Glutamatergic neuron (in vitro differentiated cells): ENCODE results near the gene PDGFRA. TPM values are rescaled to one million over a fixed set of nuclear protein-coding genes. Genes with fewer than 3 reads are reported as not detected.

ENCODE experiments used
- DNase-seq: peaks from one replicate; pipeline ENCODE4 v3.0.0; 2022
- H3K27ac Mint-ChIP-seq: one replicate; pipeline ENCODE4 v1.8.0; 2020; ENCODE audit warnings: mild to moderate bottlenecking, mixed read lengths, inconsistent platforms; ENCODE audit not compliant: unreplicated experiment
- H3K27me3 Mint-ChIP-seq: one replicate; pipeline ENCODE4 v1.8.0; 2020; ENCODE audit warnings: mild to moderate bottlenecking, moderate library complexity, mixed read lengths, inconsistent platforms; ENCODE audit not compliant: unreplicated experiment
- H3K36me3 Mint-ChIP-seq: one replicate; pipeline ENCODE4 v1.8.0; 2020; ENCODE audit warnings: mild to moderate bottlenecking, mixed read lengths, inconsistent platforms; ENCODE audit not compliant: unreplicated experiment
- H3K4me1 Mint-ChIP-seq: one replicate; pipeline ENCODE4 v1.8.0; 2020; ENCODE audit warnings: mild to moderate bottlenecking, low read depth, mixed read lengths, inconsistent platforms; ENCODE audit not compliant: unreplicated experiment
- H3K4me3 Mint-ChIP-seq: one replicate; pipeline ENCODE4 v1.8.0; 2020; ENCODE audit warnings: mild to moderate bottlenecking, mixed read lengths, inconsistent platforms; ENCODE audit not compliant: unreplicated experiment
- H3K9me3 Mint-ChIP-seq: one replicate; pipeline ENCODE4 v1.8.0; 2020; ENCODE audit warnings: mild to moderate bottlenecking, moderate library complexity, mixed read lengths, inconsistent platforms; ENCODE audit not compliant: unreplicated experiment
- CTCF ChIP-seq: fragments of 200-600 bp; sonication (generic); IDR thresholded peaks from one replicate; pipeline ENCODE4 v1.5.0; 2021; ENCODE audit not compliant: partially characterized antibody, unreplicated experiment
- total RNA-seq: library from RNA; stranded (reverse); fragmentation: NEBNext Ultra II Directional; extraction: Animal tissue kit (Norgen Biotek cat#: 25700); gene quantifications from one replicate; pipeline ENCODE4 v1.2.1, GENCODE V29; 2021; ENCODE audit not compliant: unreplicated experiment

Gene PDGFRA
- total RNA-seq, 1 donor from 2014 or later: 14.1 TPM

GRCh38 chr4:54254116-54254914 lies 25.2 kb downstream of the PDGFRA start:
- no peak for DNase-seq
- Mint-ChIP-seq H3K4me1 (peaks cover 17% of the 10 kb centered on the region), H3K27ac (peak overlapping the region; percentile 77), H3K36me3 (no peaks in the 10 kb centered on the region), H3K27me3 (no peaks in the 10 kb centered on the region), H3K9me3 (peaks cover 3% of the 10 kb centered on the region), H3K4me3 (no peak overlapping the region)
- TF ChIP-seq CTCF: no peak

- Mint-ChIP-seq H3K27ac (peak overlapping the region; percentile 77), H3K27me3 (no peaks in the 10 kb centered on the region), H3K36me3 (no peaks in the 10 kb centered on the region), H3K9me3 (peaks cover 3% of the 10 kb centered on the region), H3K4me3 (no peak overlapping the region), H3K4me1 (peaks cover 17% of the 10 kb centered on the region)
- no peak for TF ChIP-seq CTCF
- peak; percentile 33 for DNase-seq
Measured at GRCh38 chr4:54254915-54255246, 25.8 kb downstream of the PDGFRA start.

GRCh38 chr4:54255881-54256280 lies 26.8 kb downstream of the PDGFRA start:
- Mint-ChIP-seq H3K4me3 (no peak overlapping the region), H3K36me3 (no peaks in the 10 kb centered on the region), H3K27ac (peak overlapping the region; percentile 54), H3K9me3 (peaks cover 3% of the 10 kb centered on the region), H3K27me3 (peaks cover 2% of the 10 kb centered on the region), H3K4me1 (peaks cover 17% of the 10 kb centered on the region)
- no peak for TF ChIP-seq CTCF
- no peak for DNase-seq

- Mint-ChIP-seq H3K27me3 (peaks cover 2% of the 10 kb centered on the region), H3K4me3 (no peak overlapping the region), H3K36me3 (no peaks in the 10 kb centered on the region), H3K4me1 (peaks cover 17% of the 10 kb centered on the region), H3K9me3 (peaks cover 3% of the 10 kb centered on the region), H3K27ac (no peak overlapping the region)
- DNase-seq: no peak
- no peak for TF ChIP-seq CTCF
Measured at GRCh38 chr4:54256491-54257486, 27.7 kb downstream of the PDGFRA start.
